Lower leg skin (tissue), 3 donors: ENCODE data around the gene NLRP3.
"Not testable (repeated sequence)": the region's sequence is repeated elsewhere in the genome, so short reads cannot be mapped to it uniquely, and the experiment has no call there.

Experiments
- CTCF ChIP-seq, 3 donors: fragments of 450-650 bp; IDR thresholded peaks; one replicate each; pipeline ENCODE4 v1.5.1; 2016; ENCODE audit warnings: antibody characterized with exemption in 3 of 3, mild to moderate bottlenecking in 3 of 3, moderate library complexity in 2 of 3
- POLR2A ChIP-seq, 2 donors: fragments of 450-650 bp; IDR thresholded peaks; one replicate each; pipeline ENCODE4 v1.6.1; 2016 to 2017; ENCODE audit warnings: antibody characterized with exemption in 2 of 2, mild to moderate bottlenecking in 1 of 2, moderate library complexity in 1 of 2

- not testable (repeated sequence) for TF ChIP-seq CTCF, POLR2A (IDR thresholded peaks at IDR 0.05)
Observed at GRCh38 chr1:247374651-247375334, 41.2 kb upstream of the NLRP3 start.
